Urinary bladder (tissue), 4 donors: Measurements from ENCODE around the gene MYEOV. TPM values are rescaled to one million over a fixed set of nuclear protein-coding genes. Genes with fewer than 3 reads are reported as not detected.

ENCODE experiments used
- DNase-seq: peaks from one replicate; pipeline ENCODE4 v3.0.0-alpha.2; 2015; ENCODE audit errors: extremely low spot score
- H3K27ac ChIP-seq: one replicate; pipeline ENCODE4 v1.5.1; 2013; ENCODE audit warnings: low read depth, mild to moderate bottlenecking, moderate library complexity
- H3K36me3 ChIP-seq: one replicate; pipeline ENCODE4 v1.6.1; 2013; ENCODE audit warnings: mild to moderate bottlenecking, moderate library complexity; ENCODE audit not compliant: insufficient read depth
- H3K4me1 ChIP-seq: one replicate; pipeline ENCODE4 v1.6.1; 2013; ENCODE audit warnings: mild to moderate bottlenecking, moderate library complexity; ENCODE audit not compliant: insufficient read depth
- H3K4me3 ChIP-seq: one replicate; pipeline ENCODE4 v1.5.1; 2013; ENCODE audit warnings: low read depth, low read length
- WGBS: extraction: QIAGEN DNeasy Blood & Tissue Kit; methylation state at CpG from one replicate; pipeline ENCODE4 v1.1.7; 2013; 5-methylcytosine and 5-hydroxymethylcytosine counted together
- polyA plus RNA-seq: library from polyadenylated mRNA; stranded (reverse); fragments of 200-250 nt; gene quantifications from one replicate; pipeline ENCODE4 v1.2.3, GENCODE V29; 2013
- total RNA-seq: library from RNA; depleted of rRNA; stranded (reverse); fragments of >200 nt; gene quantifications from one replicate; pipeline ENCODE4 v1.2.3, GENCODE V29; 2014
- donor health status: healthy with polysubstance abuse.
- donor health status: healthy.

MYEOV gene
- total and polyA plus RNA-seq, 2 donors, result 0.13 TPM; not detected in 1

- Histone ChIP-seq H3K36me3 (no peaks in the 10 kb centered on the region), H3K27ac (no peak overlapping the region), H3K4me3 (no peak overlapping the region), H3K4me1 (no peaks in the 10 kb centered on the region)
- no peak for DNase-seq
- 85% methylated on average over 18 of the region's 18 CpGs for WGBS
These were observed 21.0 kb upstream of the MYEOV start for GRCh38 chr11:69272831-69273485.

DNA sequence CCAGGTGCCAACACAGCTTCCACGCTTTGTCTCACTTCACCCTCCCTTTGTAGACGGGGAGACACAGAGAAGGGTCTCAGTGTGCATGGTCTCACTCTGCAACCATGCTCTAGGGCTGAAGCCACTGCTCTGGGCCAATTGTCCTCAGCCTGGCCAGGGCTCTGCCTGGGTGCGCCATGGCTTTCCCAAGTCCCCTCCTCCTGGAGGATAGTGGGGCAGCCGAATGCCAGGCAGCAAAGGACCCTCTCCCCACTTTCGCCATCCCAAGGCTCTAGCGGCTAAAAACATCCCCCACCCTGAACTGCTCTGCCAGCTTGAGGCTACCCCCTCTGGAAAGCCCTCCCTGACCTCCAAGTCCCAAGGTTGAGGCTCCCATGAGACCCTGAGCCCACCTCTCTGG lies 20.4 kb upstream of the MYEOV start:
- no peak overlapping the region for H3K4me3 ChIP-seq
- no peak for DNase-seq
- no peaks in the 10 kb centered on the region for H3K36me3 ChIP-seq
- H3K4me1 ChIP-seq, result no peaks in the 10 kb centered on the region
- H3K27ac ChIP-seq, result no peak overlapping the region
- WGBS, result 93% methylated on average over 6 of the region's 6 CpGs

GRCh38 chr11:69274531-69275016 lies 19.4 kb upstream of the MYEOV start:
- no peaks in the 10 kb centered on the region for H3K36me3 ChIP-seq
- H3K4me1 ChIP-seq, result no peaks in the 10 kb centered on the region
- 42% methylated on average over 8 of the region's 8 CpGs for WGBS
- H3K27ac ChIP-seq, result no peak overlapping the region
- peak; percentile 63 for DNase-seq
- H3K4me3 ChIP-seq, result no peak overlapping the region

GRCh38 chr11:69275178-69275577 lies 18.8 kb upstream of the MYEOV start:
- H3K4me3 ChIP-seq, result no peak overlapping the region
- DNase-seq, result no peak
- no peaks in the 10 kb centered on the region for H3K4me1 ChIP-seq
- no peak overlapping the region for H3K27ac ChIP-seq
- H3K36me3 ChIP-seq, result no peaks in the 10 kb centered on the region

GRCh38 chr11:69276165-69276564 lies 17.8 kb upstream of the MYEOV start:
- Histone ChIP-seq H3K4me1 (no peaks in the 10 kb centered on the region), H3K4me3 (no peak overlapping the region), H3K36me3 (no peaks in the 10 kb centered on the region), H3K27ac (no peak overlapping the region)
- no peak for DNase-seq
- WGBS, result 94% methylated on average over 3 of the region's 3 CpGs

- 63% methylated on average over 12 of the region's 12 CpGs for WGBS
These were observed 16.7 kb upstream of the MYEOV start for GRCh38 chr11:69277074-69277809.

DNA sequence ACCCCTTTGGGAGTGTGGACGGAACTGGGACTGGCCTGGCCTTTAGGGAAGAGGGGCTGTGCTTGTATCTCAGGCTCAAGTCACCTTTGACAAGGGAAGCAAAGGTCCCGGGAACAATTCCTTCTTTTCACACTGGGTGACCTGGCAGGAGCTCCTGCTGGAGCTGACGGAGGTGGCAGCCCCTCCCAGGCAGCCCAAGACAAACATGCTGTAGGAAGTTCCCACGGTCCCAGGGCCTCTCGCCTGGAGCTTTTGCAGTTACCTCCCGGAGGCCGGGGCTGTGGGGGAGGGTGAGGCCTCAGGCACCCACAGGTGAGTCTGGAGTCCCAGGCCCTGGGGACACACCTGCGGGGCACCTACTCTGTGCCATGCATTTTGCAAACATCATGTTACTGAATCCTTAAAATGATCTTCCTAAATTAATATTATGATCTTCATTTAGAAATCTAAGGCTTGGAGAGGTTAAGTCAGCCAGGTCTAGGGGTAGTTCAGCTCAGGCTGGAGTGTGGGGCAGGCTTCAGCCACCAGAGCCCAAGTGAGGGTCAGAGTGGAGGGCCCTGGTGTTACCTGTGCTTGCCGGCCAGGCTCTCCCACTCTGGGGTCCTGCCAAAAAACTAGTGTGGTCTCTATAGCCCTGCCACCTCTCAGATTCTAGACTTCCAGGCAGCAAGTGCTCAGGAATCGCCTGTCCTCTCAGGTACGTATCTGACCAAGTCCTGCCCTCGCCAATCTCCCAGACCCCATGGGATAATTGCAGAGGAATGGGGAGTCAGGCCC lies 15.7 kb upstream of the MYEOV start:
- no peak overlapping the region for H3K27ac ChIP-seq
- H3K4me1 ChIP-seq, result no peaks in the 10 kb centered on the region
- H3K4me3 ChIP-seq, result no peak overlapping the region
- no peaks in the 10 kb centered on the region for H3K36me3 ChIP-seq
- 74% methylated on average over 12 of the region's 12 CpGs for WGBS
- no peak for DNase-seq

More at GRCh38 chr11:69277074-69277809, 16.7 kb upstream of the MYEOV start:
- no peaks in the 10 kb centered on the region for H3K4me1 ChIP-seq
- H3K36me3 ChIP-seq, result no peaks in the 10 kb centered on the region
- no peak for DNase-seq
- H3K27ac ChIP-seq, result no peak overlapping the region
- no peak overlapping the region for H3K4me3 ChIP-seq

GRCh38 chr11:69280451-69280850 lies 13.5 kb upstream of the MYEOV start:
- Histone ChIP-seq H3K4me3 (no peak overlapping the region), H3K36me3 (no peaks in the 10 kb centered on the region), H3K27ac (no peak overlapping the region), H3K4me1 (no peaks in the 10 kb centered on the region)
- 82% methylated on average over 2 of the region's 2 CpGs for WGBS
- DNase-seq, result no peak

GRCh38 chr11:69280994-69281393 lies 13.0 kb upstream of the MYEOV start:
- 55% methylated on average over 6 of the region's 6 CpGs for WGBS
- Histone ChIP-seq H3K4me3 (no peak overlapping the region), H3K4me1 (no peaks in the 10 kb centered on the region), H3K36me3 (no peaks in the 10 kb centered on the region), H3K27ac (no peak overlapping the region)
- no peak for DNase-seq

- Histone ChIP-seq H3K4me3 (no peak overlapping the region), H3K36me3 (no peaks in the 10 kb centered on the region), H3K4me1 (no peaks in the 10 kb centered on the region), H3K27ac (no peak overlapping the region)
- WGBS, result 86% methylated on average over 10 of the region's 10 CpGs
- no peak for DNase-seq
These were observed 10.5 kb upstream of the MYEOV start for GRCh38 chr11:69283446-69283845.

GRCh38 chr11:69284081-69284511 lies 9.9 kb upstream of the MYEOV start:
- no peak overlapping the region for H3K27ac ChIP-seq
- no peak overlapping the region for H3K4me3 ChIP-seq
- H3K36me3 ChIP-seq, result no peaks in the 10 kb centered on the region
- DNase-seq, result no peak
- WGBS, result 79% methylated on average over 9 of the region's 9 CpGs
- H3K4me1 ChIP-seq, result no peaks in the 10 kb centered on the region

DNA sequence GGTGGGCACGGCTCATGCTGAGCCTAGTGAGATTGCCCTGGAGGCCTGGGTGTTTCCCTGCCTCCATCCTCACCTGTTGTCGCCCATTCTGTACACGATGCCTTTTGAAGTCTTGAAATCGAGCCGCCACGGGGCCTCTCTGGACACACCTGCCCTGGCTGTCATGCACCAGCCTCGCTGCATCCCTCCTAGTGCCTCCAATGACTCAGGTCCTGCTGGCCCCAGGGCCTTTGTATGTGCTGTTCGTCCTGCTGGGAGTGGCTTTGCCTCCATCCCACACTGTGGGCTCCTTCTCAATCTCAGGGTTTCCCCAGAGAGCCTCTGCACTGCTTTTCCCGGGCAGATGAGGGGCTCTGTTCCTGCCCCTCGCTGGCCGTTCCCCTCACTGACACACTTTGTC lies 8.9 kb upstream of the MYEOV start:
- DNase-seq, result no peak

GRCh38 chr11:69285766-69286165 lies 8.2 kb upstream of the MYEOV start:
- H3K36me3 ChIP-seq, result no peaks in the 10 kb centered on the region
- no peaks in the 10 kb centered on the region for H3K4me1 ChIP-seq
- 89% methylated on average over 11 of the region's 11 CpGs for WGBS
- no peak for DNase-seq
- no peak overlapping the region for H3K4me3 ChIP-seq
- no peak overlapping the region for H3K27ac ChIP-seq

More for the DNA sequence above, 8.9 kb upstream of the MYEOV start:
- Histone ChIP-seq H3K27ac (no peak overlapping the region), H3K4me3 (no peak overlapping the region), H3K4me1 (no peaks in the 10 kb centered on the region), H3K36me3 (no peaks in the 10 kb centered on the region)
- WGBS, result 95% methylated on average over 11 of the region's 11 CpGs
